ENCODE results near the gene DNTTIP2.

- TF ChIP-seq CTCF (IDR thresholded peaks at IDR 0.05; ENCODE audit: extremely low read depth in 1 of 2, insufficient read depth in 1 of 2, low read depth in 1 of 2, low read length in 2 of 2) = no peak
- no peak for TF ChIP-seq FOS (IDR thresholded peaks at IDR 0.05; ENCODE audit: borderline replicate concordance, insufficient read depth, low read length)
- TF ChIP-seq GATA2 (IDR thresholded peaks at IDR 0.05; ENCODE audit: insufficient read depth, insufficient read length, low read depth, low read length) = no peak
- TF ChIP-seq POLR2A (IDR thresholded peaks at IDR 0.05; ENCODE audit: low read depth, low read length) = no peak
Measured at GRCh38 chr1:93851878-93852277, 27.1 kb downstream of the DNTTIP2 start.
